ENCODE results near the gene AANAT. TPM values are rescaled to one million over a fixed set of nuclear protein-coding genes. Genes with fewer than 3 reads are reported as not detected.

The AANAT gene
- polyA plus RNA-seq, 1 experiment = not detected

DNA sequence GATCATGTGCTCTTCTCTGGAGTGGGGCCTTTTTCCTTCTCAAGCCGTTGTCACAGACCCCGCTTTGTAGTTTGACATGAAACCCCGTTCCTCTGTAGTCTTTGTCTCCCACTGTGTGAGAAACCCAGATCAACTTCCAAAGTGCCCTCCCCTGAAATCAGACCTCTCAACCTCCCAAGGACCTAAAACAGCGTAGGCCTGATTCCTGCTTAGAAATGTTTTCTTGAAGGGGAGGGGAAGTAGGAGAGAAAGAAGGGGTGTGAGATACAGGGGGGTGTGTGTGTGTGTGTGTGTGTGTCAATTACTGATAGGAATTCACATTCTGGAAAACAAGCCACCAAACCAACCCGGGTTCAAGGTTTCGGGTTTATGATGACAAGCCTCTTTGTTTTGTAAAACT is 15.9 kb upstream of the AANAT start:
- no peak for DNase-seq (ENCODE audit: low read depth)
- Histone ChIP-seq H3K27me3 (ENCODE audit: control insufficient read depth, insufficient read depth, low read length) (no peaks in the 10 kb centered on the region), H3K4me3 (ENCODE audit: low read depth, low read length) (peak overlapping the region; percentile 83), H3K36me3 (ENCODE audit: control insufficient read depth, insufficient read depth, low read length) (no peaks in the 10 kb centered on the region)
- ChIA-PET CTCF (interaction anchor here (0.9 to 17.7 kb wide), 6 partner anchors 12 to 72 kb away, joined by 3 to 442 read pairs (median 8); partner anchors contain the start of gene RHBDF2), POLR2A (no interaction called here)
- no peak for TF ChIP-seq CTCF (IDR thresholded peaks at IDR 0.05; ENCODE audit: insufficient read depth, low read depth, low read length)

GRCh38 chr17:76452127-76452659 is 15.2 kb upstream of the AANAT start:
- DNase-seq (ENCODE audit: low read depth) = no peak
- H3K27me3 ChIP-seq (ENCODE audit: control insufficient read depth, insufficient read depth, low read length) = no peaks in the 10 kb centered on the region
- no peak for TF ChIP-seq CTCF (IDR thresholded peaks at IDR 0.05; ENCODE audit: insufficient read depth, low read depth, low read length)
- POLR2A ChIA-PET = no interaction called here
- H3K4me3 ChIP-seq (ENCODE audit: low read depth, low read length) = peak overlapping the region; percentile 83
- H3K36me3 ChIP-seq (ENCODE audit: control insufficient read depth, insufficient read depth, low read length) = no peaks in the 10 kb centered on the region
- CTCF ChIA-PET = interaction anchor here (0.7 to 17.7 kb wide), 9 partner anchors 10 to 71 kb away, joined by 3 to 442 read pairs (median 5); partner anchors contain the start of genes AANAT and RHBDF2

DNA sequence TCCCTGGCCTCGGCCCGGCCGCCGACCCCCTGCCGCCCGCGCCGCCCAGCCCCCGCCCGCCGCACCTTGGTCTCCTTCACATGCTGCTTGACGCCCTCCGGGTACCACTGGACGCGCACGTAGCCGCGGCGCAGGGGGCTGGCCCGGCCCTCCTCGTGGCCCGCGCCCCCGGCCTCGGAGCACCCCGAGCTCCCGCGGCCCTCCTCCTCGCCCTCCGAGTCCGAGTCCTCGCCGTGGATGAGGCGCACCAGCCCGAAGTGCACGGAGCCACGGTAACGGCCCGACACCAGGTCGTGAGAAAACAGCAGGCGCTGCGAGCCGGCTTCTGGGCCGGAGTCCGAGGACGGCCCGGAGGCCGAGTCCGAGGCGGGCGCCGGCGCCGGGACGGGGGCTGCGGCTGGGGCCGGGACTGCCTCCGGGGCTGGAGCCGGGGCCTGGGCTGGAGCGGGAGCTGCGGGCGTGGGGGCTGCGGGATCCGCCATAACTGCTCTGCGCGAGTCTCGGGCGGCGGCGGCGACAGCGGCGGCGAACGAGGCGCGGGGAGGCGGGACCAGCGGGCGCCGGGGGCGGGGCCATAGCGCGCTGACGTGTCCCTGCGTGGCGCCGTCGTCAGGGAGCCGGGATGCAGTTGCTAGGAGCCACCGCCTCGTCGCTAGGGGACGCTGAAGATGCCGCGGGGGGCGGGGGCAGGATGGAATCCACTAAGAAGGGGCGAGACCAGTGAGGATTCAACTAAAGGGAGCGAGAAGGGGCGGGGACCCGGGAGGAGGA is 14.6 kb upstream of the AANAT start, which contains the start of gene UBE2O:
UBE2O (minus strand) TSS at position 493 of the 771 bp plus-strand sequence; CDS start at position 482, 11 bp downstream.
- no peaks in the 10 kb centered on the region for H3K36me3 ChIP-seq (ENCODE audit: control insufficient read depth, insufficient read depth, low read length)
- H3K27me3 ChIP-seq (ENCODE audit: control insufficient read depth, insufficient read depth, low read length) = peaks cover 2% of the 10 kb centered on the region; the same call in 1 of the 2 replicates
- H3K4me3 ChIP-seq (ENCODE audit: low read depth, low read length) = peak within 1 kb of the TSS; percentile 83
- ChIA-PET POLR2A (no interaction called here), CTCF (interaction anchor here (0.7 to 17.7 kb wide), 9 partner anchors 10 to 68 kb away, joined by 3 to 442 read pairs (median 5); partner anchors contain the start of genes AANAT and RHBDF2)
- peak; percentile 59 for TF ChIP-seq CTCF (IDR thresholded peaks at IDR 0.05; ENCODE audit: insufficient read depth, low read depth, low read length)
- DNase-seq (ENCODE audit: low read depth) = no peak

DNA sequence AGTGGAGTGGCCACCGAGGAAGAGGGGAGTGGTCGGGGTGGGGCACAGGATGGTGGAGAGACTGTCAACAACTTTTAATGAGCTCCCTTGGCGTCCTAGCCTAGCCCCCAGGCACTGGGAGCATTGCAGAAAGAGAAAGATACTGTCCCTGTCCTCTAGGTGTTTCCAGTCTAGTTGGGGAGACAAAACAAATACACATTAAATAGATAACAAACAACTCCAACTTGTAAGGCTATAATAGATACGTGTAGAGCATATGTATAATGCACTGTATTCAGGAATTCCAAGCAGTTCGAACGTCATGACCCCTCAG is 14.0 kb upstream of the AANAT start:
- ChIA-PET CTCF (interaction anchor here (0.9 to 17.7 kb wide), 9 partner anchors 10 to 104 kb away, joined by 3 to 442 read pairs (median 5); partner anchors contain the start of genes AANAT and RHBDF2), POLR2A (no interaction called here)
- H3K4me3 ChIP-seq (ENCODE audit: low read depth, low read length) = no peak overlapping the region
- H3K36me3 ChIP-seq (ENCODE audit: control insufficient read depth, insufficient read depth, low read length) = no peaks in the 10 kb centered on the region
- no peak for DNase-seq (ENCODE audit: low read depth)
- H3K27me3 ChIP-seq (ENCODE audit: control insufficient read depth, insufficient read depth, low read length) = peaks cover 2% of the 10 kb centered on the region; the same call in 1 of the 2 replicates
- TF ChIP-seq CTCF (IDR thresholded peaks at IDR 0.05; ENCODE audit: insufficient read depth, low read depth, low read length) = no peak

Measured in BJ (cell line).